ENCODE measurements around the gene INTS15. TPM values are rescaled to one million over a fixed set of nuclear protein-coding genes. Genes with fewer than 3 reads are reported as not detected.
"Not testable (repeated sequence)": the region's sequence is repeated elsewhere in the genome, so short reads cannot be mapped to it uniquely, and the experiment has no call there.

INTS15 gene
- total and polyA plus RNA-seq, 2 donors (not counting 3 experiments of a cell fraction or from before 2014, with no cell fraction given): 35.7 to 51.6 TPM

DNA sequence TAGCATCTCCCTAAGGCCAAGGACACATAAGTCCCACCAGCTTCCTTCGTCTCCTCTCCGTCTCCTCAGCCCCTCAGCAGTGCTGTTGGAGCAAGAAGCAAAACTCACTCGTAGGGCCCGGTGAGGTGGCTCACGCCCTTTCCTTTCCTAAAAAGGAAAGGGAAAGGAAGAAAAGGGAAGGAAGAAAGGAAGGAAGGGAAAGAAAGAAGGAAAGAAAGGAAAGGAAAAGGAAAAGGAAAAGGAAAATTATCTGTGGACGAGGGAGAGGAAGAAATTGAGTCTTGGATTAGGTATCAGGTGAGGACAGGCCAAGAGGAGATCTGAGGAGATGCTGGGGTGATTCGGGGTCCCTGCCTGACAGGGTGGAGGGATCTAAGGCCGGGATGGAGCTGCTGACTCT, 44.2 kb downstream of the INTS15 start:
- no peak for FAIRE-seq
- H3K36me3 ChIP-seq (ENCODE audit: control insufficient read depth in 2 of 2, extremely low read depth in 1 of 2, insufficient read depth in 2 of 2, low read length in 2 of 2): no peaks in the 10 kb centered on the region
- no peaks in the 10 kb centered on the region for H3K9me1 ChIP-seq (replicated peaks; ENCODE audit: control insufficient read depth, extremely low read depth, insufficient read depth, low read length)
- H4K20me1 ChIP-seq (replicated peaks; ENCODE audit: control insufficient read depth, extremely low read depth, insufficient read depth, low read length): no peaks in the 10 kb centered on the region
- H3K9me3 ChIP-seq (replicated peaks; ENCODE audit: control insufficient read depth, insufficient read depth, low read length): no peaks in the 10 kb centered on the region
- no peak for DNase-seq (ENCODE audit: low read depth, low spot score)
- H3K4me2 ChIP-seq (ENCODE audit: insufficient read depth, low read length): no peak overlapping the region
- H3K27me3 ChIP-seq (ENCODE audit: control insufficient read depth in 2 of 2, insufficient read depth in 2 of 2, low read length in 2 of 2): no peaks in the 10 kb centered on the region
- TF ChIP-seq MYC (IDR thresholded peaks at IDR 0.05; ENCODE audit: low read depth, low read length) (no peak), GATA2 (IDR thresholded peaks at IDR 0.05; ENCODE audit: insufficient read depth, insufficient read length, low read depth, low read length) (no peak), POLR2A (IDR thresholded peaks at IDR 0.05; ENCODE audit: low read depth, low read length) (no peak), EZH2 (IDR thresholded peaks at IDR 0.05; ENCODE audit: borderline replicate concordance, low read depth, low read length, severe bottlenecking) (no peak), FOS (IDR thresholded peaks at IDR 0.05; ENCODE audit: borderline replicate concordance, insufficient read depth, low read length) (no peak), POLR2AphosphoS5 (IDR thresholded peaks at IDR 0.05; ENCODE audit: insufficient read depth, low read depth, low read length) (no peak), JUN (IDR thresholded peaks at IDR 0.05; ENCODE audit: borderline replicate concordance, insufficient read depth, insufficient read length, low read depth) (no peak)
- TF ChIP-seq, protein P1, sequence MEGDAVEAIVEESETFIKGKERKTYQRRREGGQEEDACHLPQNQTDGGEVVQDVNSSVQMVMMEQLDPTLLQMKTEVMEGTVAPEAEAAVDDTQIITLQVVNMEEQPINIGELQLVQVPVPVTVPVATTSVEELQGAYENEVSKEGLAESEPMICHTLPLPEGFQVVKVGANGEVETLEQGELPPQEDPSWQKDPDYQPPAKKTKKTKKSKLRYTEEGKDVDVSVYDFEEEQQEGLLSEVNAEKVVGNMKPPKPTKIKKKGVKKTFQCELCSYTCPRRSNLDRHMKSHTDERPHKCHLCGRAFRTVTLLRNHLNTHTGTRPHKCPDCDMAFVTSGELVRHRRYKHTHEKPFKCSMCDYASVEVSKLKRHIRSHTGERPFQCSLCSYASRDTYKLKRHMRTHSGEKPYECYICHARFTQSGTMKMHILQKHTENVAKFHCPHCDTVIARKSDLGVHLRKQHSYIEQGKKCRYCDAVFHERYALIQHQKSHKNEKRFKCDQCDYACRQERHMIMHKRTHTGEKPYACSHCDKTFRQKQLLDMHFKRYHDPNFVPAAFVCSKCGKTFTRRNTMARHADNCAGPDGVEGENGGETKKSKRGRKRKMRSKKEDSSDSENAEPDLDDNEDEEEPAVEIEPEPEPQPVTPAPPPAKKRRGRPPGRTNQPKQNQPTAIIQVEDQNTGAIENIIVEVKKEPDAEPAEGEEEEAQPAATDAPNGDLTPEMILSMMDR (IDR thresholded peaks at IDR 0.05; ENCODE audit: extremely low read depth in 1 of 2, insufficient read depth in 1 of 2, low read depth in 1 of 2, low read length in 2 of 2): no peak
- TF ChIP-seq, protein P2, sequence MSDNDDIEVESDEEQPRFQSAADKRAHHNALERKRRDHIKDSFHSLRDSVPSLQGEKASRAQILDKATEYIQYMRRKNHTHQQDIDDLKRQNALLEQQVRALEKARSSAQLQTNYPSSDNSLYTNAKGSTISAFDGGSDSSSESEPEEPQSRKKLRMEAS (IDR thresholded peaks at IDR 0.05; ENCODE audit: insufficient read depth, insufficient read length): no peak
- ChIA-PET POLR2A (no interaction called here), CTCF (interaction anchor here (0.9 kb wide), 1 partner anchor 60 kb away, joined by 3 read pairs; no protein-coding TSS in a partner anchor)
- peaks cover 3% of the 10 kb centered on the region for H3K4me1 ChIP-seq (ENCODE audit: control insufficient read depth, extremely low read depth, insufficient read depth, low read length)
- no TSS peak for BruUV-seq (replicated peaks)
- dilution Hi-C loops (cut with MboI; ENCODE audit: extremely low pct_ligation_motif_present, low sequenced_read_pairs) (no loop called here), intact Hi-C loops (cut with micrococcal nuclease) (no loop called here)
- no peak overlapping the region for H3K27ac ChIP-seq (ENCODE audit: insufficient read depth, low read depth, low read length)
- no peak overlapping the region for H3K9ac ChIP-seq (replicated peaks; ENCODE audit: extremely low read depth, insufficient read depth, low read length)
- H2AFZ ChIP-seq (ENCODE audit: low read depth, low read length): no peak overlapping the region
- no peak overlapping the region for H3K4me3 ChIP-seq (replicated peaks in 1 of 3; ENCODE audit: insufficient read depth in 1 of 3, low read depth in 1 of 3, low read length in 3 of 3)
- peaks cover 10% of the 10 kb centered on the region for H3K79me2 ChIP-seq (ENCODE audit: control insufficient read depth, insufficient read depth, low read length)

DNA sequence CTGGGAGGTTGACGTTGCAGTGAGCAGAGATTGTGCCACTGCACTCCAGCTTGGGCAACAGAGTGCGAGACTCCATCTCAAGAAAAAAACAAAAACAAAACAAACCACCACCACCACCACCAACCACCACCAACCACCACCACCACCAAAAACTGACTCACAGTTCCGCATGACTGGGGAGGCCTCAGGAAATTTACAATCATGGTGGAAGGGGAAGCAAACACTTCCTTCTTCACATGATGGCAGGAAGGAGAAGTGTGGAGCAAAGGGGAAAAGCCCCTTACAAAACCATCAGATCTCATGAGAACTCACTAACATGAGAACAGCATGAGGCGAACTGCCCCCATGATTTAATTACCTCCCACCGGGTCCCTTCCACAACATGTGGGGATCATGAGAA, 45.1 kb downstream of the INTS15 start:
- H3K4me2 ChIP-seq (ENCODE audit: insufficient read depth, low read length); H3K9me3 ChIP-seq (replicated peaks; ENCODE audit: control insufficient read depth, insufficient read depth, low read length); H3K27me3 ChIP-seq (ENCODE audit: control insufficient read depth in 2 of 2, insufficient read depth in 2 of 2, low read length in 2 of 2); H3K27ac ChIP-seq (ENCODE audit: insufficient read depth, low read depth, low read length); H3K4me1 ChIP-seq (ENCODE audit: control insufficient read depth, extremely low read depth, insufficient read depth, low read length); DNase-seq (ENCODE audit: low read depth, low spot score); H3K9me1 ChIP-seq (replicated peaks; ENCODE audit: control insufficient read depth, extremely low read depth, insufficient read depth, low read length); H3K36me3 ChIP-seq (ENCODE audit: control insufficient read depth in 2 of 2, extremely low read depth in 1 of 2, insufficient read depth in 2 of 2, low read length in 2 of 2); intact Hi-C loops (cut with micrococcal nuclease); dilution Hi-C loops (cut with MboI; ENCODE audit: extremely low pct_ligation_motif_present, low sequenced_read_pairs); CTCF ChIA-PET; FAIRE-seq; H3K4me3 ChIP-seq (replicated peaks in 1 of 3; ENCODE audit: insufficient read depth in 1 of 3, low read depth in 1 of 3, low read length in 3 of 3); POLR2A ChIA-PET; H2AFZ ChIP-seq (ENCODE audit: low read depth, low read length); H3K9ac ChIP-seq (replicated peaks; ENCODE audit: extremely low read depth, insufficient read depth, low read length); BruUV-seq (replicated peaks); H4K20me1 ChIP-seq (replicated peaks; ENCODE audit: control insufficient read depth, extremely low read depth, insufficient read depth, low read length): not testable (repeated sequence)
- H3K79me2 ChIP-seq (ENCODE audit: control insufficient read depth, insufficient read depth, low read length): peaks cover 14% of the 10 kb centered on the region
